GM12872 (cell line): ENCODE measurements around the gene LY6G5C.

Experiments used
- TF ChIP-seq, protein P1 (sequence below): IDR thresholded peaks from 3 replicates; pipeline ENCODE4 v1.5.1; 2011; ENCODE audit warnings: low read depth, mild to moderate bottlenecking, low read length, moderate library complexity; ENCODE audit not compliant: insufficient read depth

Gene LY6G5C

DNA sequence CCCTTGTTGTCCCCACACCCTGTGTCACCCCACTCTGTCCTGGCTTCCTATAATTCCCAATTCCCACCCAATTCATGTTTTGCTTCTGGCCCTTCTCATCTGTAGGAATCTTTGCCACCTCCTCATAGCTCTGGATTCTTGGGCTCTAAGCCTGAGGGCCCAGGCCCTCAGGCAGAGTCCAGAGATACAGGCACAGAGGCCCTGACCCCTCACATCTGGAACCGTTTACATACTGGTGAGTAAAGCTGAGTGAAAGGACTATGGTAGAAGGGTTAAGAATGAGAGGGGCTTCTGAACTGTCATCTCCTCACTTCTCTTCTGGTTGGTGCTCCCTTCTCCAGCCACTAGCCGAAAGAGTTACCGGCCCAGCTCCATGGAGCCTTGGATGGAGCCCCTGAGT lies 46.7 kb downstream of the LY6G5C start:
- TF ChIP-seq, protein P1, sequence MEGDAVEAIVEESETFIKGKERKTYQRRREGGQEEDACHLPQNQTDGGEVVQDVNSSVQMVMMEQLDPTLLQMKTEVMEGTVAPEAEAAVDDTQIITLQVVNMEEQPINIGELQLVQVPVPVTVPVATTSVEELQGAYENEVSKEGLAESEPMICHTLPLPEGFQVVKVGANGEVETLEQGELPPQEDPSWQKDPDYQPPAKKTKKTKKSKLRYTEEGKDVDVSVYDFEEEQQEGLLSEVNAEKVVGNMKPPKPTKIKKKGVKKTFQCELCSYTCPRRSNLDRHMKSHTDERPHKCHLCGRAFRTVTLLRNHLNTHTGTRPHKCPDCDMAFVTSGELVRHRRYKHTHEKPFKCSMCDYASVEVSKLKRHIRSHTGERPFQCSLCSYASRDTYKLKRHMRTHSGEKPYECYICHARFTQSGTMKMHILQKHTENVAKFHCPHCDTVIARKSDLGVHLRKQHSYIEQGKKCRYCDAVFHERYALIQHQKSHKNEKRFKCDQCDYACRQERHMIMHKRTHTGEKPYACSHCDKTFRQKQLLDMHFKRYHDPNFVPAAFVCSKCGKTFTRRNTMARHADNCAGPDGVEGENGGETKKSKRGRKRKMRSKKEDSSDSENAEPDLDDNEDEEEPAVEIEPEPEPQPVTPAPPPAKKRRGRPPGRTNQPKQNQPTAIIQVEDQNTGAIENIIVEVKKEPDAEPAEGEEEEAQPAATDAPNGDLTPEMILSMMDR = no peak

- TF ChIP-seq, protein P1 = no peak
Observed at GRCh38 chr6:31633447-31633846, 47.4 kb downstream of the LY6G5C start.

DNA sequence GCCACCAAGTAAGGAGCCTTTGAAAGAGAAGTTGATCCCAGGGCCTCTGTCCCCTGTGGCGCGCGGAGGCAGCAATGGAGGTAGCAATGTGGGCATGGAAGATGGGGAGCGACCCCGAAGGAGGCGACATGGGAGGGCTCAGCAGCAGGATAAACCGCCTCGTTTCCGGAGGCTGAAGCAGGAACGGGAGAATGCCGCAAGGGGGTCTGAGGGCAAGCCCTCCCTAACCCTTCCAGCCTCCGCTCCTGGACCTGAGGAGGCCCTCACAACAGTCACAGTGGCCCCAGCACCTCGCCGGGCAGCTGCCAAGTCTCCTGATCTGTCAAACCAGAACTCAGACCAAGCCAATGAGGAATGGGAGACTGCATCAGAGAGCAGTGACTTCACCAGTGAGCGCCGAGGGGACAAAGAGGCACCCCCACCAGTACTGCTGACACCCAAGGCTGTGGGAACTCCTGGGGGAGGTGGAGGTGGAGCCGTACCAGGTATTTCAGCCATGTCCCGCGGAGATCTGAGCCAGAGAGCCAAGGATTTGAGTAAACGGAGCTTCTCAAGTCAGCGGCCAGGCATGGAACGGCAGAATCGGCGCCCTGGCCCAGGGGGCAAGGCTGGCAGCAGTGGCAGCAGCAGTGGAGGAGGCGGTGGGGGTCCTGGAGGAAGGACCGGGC lies 48.5 kb downstream of the LY6G5C start:
- TF ChIP-seq, protein P1 = no peak

GRCh38 chr6:31631681-31632278 lies 49.1 kb downstream of the LY6G5C start:
- TF ChIP-seq, protein P1 = no peak

GRCh38 chr6:31631209-31631608 lies 49.7 kb downstream of the LY6G5C start:
- TF ChIP-seq, protein P1 = no peak

GRCh38 chr6:31630177-31630934 lies 50.5 kb downstream of the LY6G5C start:
- TF ChIP-seq, protein P1 = no peak

DNA sequence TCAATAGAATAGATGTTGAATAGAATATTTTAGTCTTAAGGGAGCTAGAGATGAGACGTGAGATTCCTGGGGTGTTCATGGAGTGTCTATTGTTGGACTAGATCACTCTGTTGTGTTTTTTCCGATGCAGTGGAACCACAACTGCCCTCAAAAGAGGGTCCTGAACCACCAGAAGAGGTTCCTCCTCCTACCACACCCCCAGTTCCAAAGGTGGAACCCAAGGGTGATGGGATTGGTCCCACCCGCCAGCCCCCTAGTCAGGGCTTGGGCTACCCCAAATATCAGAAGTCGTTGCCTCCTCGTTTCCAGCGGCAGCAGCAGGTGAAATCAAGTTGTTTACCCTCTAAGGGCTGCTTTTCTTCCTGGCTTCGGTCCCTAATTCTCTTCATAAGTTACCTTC lies 51.9 kb downstream of the LY6G5C start:
- TF ChIP-seq, protein P1 = no peak
